ENCODE measurements around the gene RPL39L.
A peak's percentile ranks its signal among the peaks of the same experiment; 100 is the strongest.
"Not testable (repeated sequence)": the region's sequence is repeated elsewhere in the genome, so short reads cannot be mapped to it uniquely, and the experiment has no call there.

RPL39L gene

DNA sequence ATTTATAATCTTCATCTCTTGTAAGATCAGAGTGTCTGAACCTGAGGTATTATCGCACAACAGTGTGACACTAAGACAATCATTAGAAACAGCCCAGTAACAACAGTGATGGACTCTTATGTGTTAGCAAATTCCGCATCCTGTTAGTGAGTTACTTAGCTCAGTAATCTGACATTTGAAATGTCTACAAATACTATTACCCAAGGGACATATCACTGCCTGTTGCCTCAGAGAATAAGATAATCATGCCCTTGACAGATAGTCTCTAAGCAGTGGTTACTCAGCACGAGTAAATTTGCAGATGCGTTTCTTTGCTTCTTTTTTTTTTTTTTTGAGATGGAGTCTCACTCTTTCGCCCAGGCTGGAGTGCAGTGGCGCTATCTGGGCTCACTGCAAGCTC lies 44.6 kb upstream of the RPL39L start (continued):
- no peak for TF ChIP-seq ZFP41 (tag by site-specific recombination; IDR thresholded peaks at IDR 0.05; ENCODE audit: borderline replicate concordance)

DNA sequence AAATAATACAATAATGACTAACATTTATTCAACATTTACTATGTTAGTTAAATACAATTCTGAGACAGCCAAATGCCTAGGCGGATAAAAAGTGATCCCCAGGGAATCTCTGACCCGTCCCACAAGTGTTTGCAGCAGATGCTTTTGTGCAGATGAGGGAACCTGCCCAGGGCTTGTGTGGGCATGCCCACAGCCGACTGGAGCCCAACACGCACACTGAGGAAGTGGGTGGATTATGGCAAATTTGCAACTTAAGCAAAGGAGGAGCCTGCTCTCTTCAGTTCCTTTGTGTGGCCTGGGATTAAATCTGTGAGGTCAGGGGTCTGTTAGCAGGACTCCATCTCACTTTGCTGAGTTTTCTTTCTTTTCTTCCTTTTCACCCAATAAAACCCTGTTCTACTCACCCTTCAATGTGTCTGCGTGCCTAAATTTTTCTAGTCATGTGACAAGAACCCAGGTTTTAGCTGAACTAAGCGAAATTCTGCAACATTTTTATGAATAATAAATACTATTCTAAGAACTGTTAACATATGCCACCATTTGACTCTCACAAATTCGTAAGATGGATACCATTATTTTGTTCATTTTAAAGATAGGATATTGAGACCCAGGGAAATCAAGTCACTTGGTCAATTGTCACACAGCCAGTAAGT lies 44.0 kb upstream of the RPL39L start:
- H3K4me1 ChIP-seq (ENCODE audit: control insufficient read depth, insufficient read depth, low read length): no peaks in the 10 kb centered on the region

DNA sequence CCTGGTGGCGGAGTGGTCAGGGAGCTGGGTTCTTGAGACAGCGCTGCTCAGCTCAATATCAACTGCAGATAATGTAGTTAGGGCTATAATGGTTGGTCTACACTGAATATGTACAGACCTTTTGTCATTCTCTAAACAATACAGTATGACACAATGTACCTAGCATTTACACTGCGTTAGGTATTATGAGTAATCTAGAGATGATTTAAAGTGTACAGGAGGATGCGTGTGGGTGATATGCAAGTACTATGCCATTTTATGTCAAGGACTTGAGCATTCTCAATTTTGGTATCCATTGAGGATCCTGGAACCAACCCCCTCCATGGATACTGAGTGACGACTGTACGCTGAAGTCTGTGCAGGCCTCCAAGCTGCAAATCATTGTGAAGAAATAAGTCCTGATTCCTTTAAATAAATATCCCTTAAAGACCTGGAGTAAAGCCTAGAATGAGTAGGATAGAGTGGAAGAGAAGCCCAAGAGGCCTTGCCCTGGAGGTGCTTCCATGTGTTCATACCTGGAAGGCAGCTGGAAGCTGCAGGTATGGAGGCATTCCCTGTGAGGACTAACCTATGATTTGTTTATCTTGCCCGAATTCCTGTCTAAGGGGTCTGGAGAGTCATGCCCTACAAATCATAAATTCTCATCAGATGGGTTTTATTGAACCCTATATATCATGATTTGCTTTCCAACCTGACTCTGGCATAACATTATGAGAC lies 42.3 kb upstream of the RPL39L start:
- no peaks in the 10 kb centered on the region for H3K36me3 ChIP-seq (ENCODE audit: control insufficient read depth in 2 of 2, insufficient read depth in 1 of 2, low read length in 2 of 2)
- POLR2A ChIA-PET: no interaction called here
- no peaks in the 10 kb centered on the region for H3K4me1 ChIP-seq (ENCODE audit: control insufficient read depth, insufficient read depth, low read length)
- no peak for TF ChIP-seq MYNN (tag by site-specific recombination; IDR thresholded peaks at IDR 0.05; ENCODE audit: borderline replicate concordance)
- H3K9me3 ChIP-seq (ENCODE audit: control insufficient read depth, insufficient read depth, low read depth, low read length): no peaks in the 10 kb centered on the region
- no peak overlapping the region for H3K27ac ChIP-seq (ENCODE audit: extremely low read depth, low read depth, low read length)
- CTCF ChIA-PET: interaction anchor here (1.1 kb wide), 1 partner anchor 16 kb away, joined by 8 read pairs; no protein-coding TSS in a partner anchor
- H3K4me3 ChIP-seq (ENCODE audit: low read depth, low read length): no peak overlapping the region

More for the DNA sequence above, 44.0 kb upstream of the RPL39L start:
- Histone ChIP-seq H3K4me3 (ENCODE audit: low read depth, low read length) (no peak overlapping the region), H3K9me3 (ENCODE audit: control insufficient read depth, insufficient read depth, low read depth, low read length) (no peaks in the 10 kb centered on the region), H3K27ac (ENCODE audit: extremely low read depth, low read depth, low read length) (no peak overlapping the region), H3K36me3 (ENCODE audit: control insufficient read depth in 2 of 2, insufficient read depth in 1 of 2, low read length in 2 of 2) (no peaks in the 10 kb centered on the region)
- ChIA-PET CTCF (interaction anchor here (0.6 kb wide), 1 partner anchor 115 kb away, joined by 6 read pairs; no protein-coding TSS in a partner anchor), POLR2A (no interaction called here)
- peak; percentile 40 for TF ChIP-seq SETDB1 (IDR thresholded peaks at IDR 0.05; ENCODE audit: insufficient read length, low read length)
- no peak for TF ChIP-seq ZNF184 (tag by site-specific recombination; IDR thresholded peaks at IDR 0.05)
- peak; percentile 78 for TF ChIP-seq SCRT2 (tag by site-specific recombination; IDR thresholded peaks at IDR 0.05)
- TF ChIP-seq, protein P1, sequence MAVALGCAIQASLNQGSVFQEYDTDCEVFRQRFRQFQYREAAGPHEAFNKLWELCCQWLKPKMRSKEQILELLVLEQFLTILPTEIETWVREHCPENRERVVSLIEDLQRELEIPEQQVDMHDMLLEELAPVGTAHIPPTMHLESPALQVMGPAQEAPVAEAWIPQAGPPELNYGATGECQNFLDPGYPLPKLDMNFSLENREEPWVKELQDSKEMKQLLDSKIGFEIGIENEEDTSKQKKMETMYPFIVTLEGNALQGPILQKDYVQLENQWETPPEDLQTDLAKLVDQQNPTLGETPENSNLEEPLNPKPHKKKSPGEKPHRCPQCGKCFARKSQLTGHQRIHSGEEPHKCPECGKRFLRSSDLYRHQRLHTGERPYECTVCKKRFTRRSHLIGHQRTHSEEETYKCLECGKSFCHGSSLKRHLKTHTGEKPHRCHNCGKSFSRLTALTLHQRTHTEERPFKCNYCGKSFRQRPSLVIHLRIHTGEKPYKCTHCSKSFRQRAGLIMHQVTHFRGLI (tag by site-specific recombination; IDR thresholded peaks at IDR 0.05): peak; percentile 52; the same call in 1 of the 2 replicates
- no peak for TF ChIP-seq ZNF138 (tag by site-specific recombination; IDR thresholded peaks at IDR 0.05; ENCODE audit: borderline replicate concordance)
- no peak for TF ChIP-seq HOXA7 (CRISPR knock-in tag; IDR thresholded peaks at IDR 0.05; ENCODE audit: borderline replicate concordance)
- TF ChIP-seq ZNF664 (tag by site-specific recombination; IDR thresholded peaks at IDR 0.05): peak; percentile 71; the same call in 1 of the 2 replicates
- TF ChIP-seq, protein P2, sequence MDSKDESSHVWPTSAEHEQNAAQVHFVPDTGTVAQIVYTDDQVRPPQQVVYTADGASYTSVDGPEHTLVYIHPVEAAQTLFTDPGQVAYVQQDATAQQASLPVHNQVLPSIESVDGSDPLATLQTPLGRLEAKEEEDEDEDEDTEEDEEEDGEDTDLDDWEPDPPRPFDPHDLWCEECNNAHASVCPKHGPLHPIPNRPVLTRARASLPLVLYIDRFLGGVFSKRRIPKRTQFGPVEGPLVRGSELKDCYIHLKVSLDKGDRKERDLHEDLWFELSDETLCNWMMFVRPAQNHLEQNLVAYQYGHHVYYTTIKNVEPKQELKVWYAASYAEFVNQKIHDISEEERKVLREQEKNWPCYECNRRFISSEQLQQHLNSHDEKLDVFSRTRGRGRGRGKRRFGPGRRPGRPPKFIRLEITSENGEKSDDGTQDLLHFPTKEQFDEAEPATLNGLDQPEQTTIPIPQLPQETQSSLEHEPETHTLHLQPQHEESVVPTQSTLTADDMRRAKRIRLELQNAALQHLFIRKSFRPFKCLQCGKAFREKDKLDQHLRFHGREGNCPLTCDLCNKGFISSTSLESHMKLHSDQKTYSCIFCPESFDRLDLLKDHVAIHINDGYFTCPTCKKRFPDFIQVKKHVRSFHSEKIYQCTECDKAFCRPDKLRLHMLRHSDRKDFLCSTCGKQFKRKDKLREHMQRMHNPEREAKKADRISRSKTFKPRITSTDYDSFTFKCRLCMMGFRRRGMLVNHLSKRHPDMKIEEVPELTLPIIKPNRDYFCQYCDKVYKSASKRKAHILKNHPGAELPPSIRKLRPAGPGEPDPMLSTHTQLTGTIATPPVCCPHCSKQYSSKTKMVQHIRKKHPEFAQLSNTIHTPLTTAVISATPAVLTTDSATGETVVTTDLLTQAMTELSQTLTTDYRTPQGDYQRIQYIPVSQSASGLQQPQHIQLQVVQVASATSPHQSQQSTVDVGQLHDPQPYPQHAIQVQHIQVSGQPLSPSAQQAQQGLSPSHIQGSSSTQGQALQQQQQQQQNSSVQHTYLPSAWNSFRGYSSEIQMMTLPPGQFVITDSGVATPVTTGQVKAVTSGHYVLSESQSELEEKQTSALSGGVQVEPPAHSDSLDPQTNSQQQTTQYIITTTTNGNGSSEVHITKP (tag by site-specific recombination; IDR thresholded peaks at IDR 0.05): peak; percentile 75
- TF ChIP-seq ZFHX2 (tag by site-specific recombination; conservative IDR thresholded peaks at IDR 0.05): peak; percentile 61

DNA sequence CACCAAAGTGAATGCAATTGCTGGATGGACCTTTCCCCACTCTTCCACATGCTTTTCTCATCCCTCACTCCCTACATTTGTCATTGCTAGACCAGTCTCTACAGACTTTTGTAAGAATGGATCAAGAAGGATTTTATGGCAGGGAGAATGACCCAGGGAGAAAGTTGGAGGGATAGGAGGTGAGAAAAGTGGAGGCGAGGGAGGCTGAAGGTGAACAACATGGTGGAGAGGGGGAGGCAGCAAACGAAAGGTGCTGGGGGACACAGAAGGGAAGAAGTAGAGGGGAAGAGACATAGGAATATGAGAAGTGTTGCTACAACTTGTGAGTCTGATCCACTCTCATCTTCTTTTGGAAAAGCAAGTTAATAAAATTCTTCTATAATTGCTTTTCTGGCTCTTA lies 33.6 kb upstream of the RPL39L start:
- TF ChIP-seq SP7 (tag by site-specific recombination; IDR thresholded peaks at IDR 0.05) (no peak), GLI4 (tag by site-specific recombination; IDR thresholded peaks at IDR 0.05) (no peak), ZNF133 (tag by site-specific recombination; IDR thresholded peaks at IDR 0.05) (no peak), ZNF623 (tag by site-specific recombination; IDR thresholded peaks at IDR 0.05) (no peak), ZNF416 (tag by site-specific recombination; IDR thresholded peaks at IDR 0.05) (no peak), ZNF654 (tag by site-specific recombination; IDR thresholded peaks at IDR 0.05; ENCODE audit: low read depth) (no peak)
- Histone ChIP-seq H3K4me1 (ENCODE audit: control insufficient read depth, insufficient read depth, low read length) (no peaks in the 10 kb centered on the region; the same call in 1 of the 2 replicates), H3K36me3 (ENCODE audit: control insufficient read depth in 2 of 2, insufficient read depth in 1 of 2, low read length in 2 of 2) (no peaks in the 10 kb centered on the region), H3K9me3 (ENCODE audit: control insufficient read depth, insufficient read depth, low read depth, low read length) (no peaks in the 10 kb centered on the region), H3K27ac (ENCODE audit: extremely low read depth, low read depth, low read length) (no peak overlapping the region), H3K4me3 (ENCODE audit: low read depth, low read length) (no peak overlapping the region)
- CTCF ChIA-PET: interaction anchor here (0.7 to 0.9 kb wide), 2 partner anchors 506 to 1756 kb away, joined by 3 read pairs; no protein-coding TSS in a partner anchor
- POLR2A ChIA-PET: no interaction called here

DNA sequence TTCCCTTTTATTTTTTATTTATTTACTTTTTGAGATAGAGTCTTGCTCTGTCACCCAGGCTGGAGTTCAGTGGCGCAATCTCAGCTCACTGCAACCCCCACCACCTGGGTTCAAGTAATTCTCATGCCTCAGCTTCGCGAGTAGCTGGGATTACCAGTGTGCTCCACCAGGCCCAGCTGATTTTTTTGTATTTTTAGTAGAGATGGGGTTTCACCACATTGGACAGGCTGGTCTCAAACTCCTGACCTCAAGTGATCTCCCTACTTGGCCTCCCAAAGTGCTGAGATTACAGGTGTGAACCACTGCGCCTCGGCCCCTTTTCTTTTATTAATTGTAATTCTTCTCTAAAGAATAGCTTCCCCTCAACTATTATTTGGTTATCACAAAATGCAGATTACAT lies 31.6 kb upstream of the RPL39L start:
- H3K4me3 ChIP-seq (ENCODE audit: low read depth, low read length); H3K36me3 ChIP-seq (ENCODE audit: control insufficient read depth in 2 of 2, insufficient read depth in 1 of 2, low read length in 2 of 2); H3K9me3 ChIP-seq (ENCODE audit: control insufficient read depth, insufficient read depth, low read depth, low read length); POLR2A ChIA-PET; H3K4me1 ChIP-seq (ENCODE audit: control insufficient read depth, insufficient read depth, low read length); H3K27ac ChIP-seq (ENCODE audit: extremely low read depth, low read depth, low read length): not testable (repeated sequence)
- CTCF ChIA-PET: interaction anchor here (0.7 to 1.1 kb wide), 3 partner anchors 32 to 538 kb away, joined by 3 to 5 read pairs (median 4); partner anchors contain the start of gene RPL39L
